Mucosa of gallbladder (tissue), 1 donor: ENCODE results near the gene GAK. TPM values are rescaled to one million over a fixed set of nuclear protein-coding genes. Genes with fewer than 3 reads are reported as not detected.

ENCODE experiments used
- DNase-seq: peaks from one replicate; pipeline ENCODE4 v3.0.0-alpha.2; 2020; ENCODE audit warnings: low spot score
- total RNA-seq: library from RNA; stranded (reverse); gene quantifications from one replicate; pipeline ENCODE4 v1.2.1, GENCODE V29; 2021
- donor health status: DM: no; HTN: no; CAD: no.

The GAK gene
- total RNA-seq, 1 donor from 2014 or later = 151 TPM

- DNase-seq = no peak
Measured at GRCh38 chr4:890036-890695, 42.0 kb downstream of the GAK start.

GRCh38 chr4:889516-889915, 42.6 kb downstream of the GAK start:
- no peak for DNase-seq

GRCh38 chr4:888029-888428, 44.1 kb downstream of the GAK start:
- DNase-seq = no peak

DNA sequence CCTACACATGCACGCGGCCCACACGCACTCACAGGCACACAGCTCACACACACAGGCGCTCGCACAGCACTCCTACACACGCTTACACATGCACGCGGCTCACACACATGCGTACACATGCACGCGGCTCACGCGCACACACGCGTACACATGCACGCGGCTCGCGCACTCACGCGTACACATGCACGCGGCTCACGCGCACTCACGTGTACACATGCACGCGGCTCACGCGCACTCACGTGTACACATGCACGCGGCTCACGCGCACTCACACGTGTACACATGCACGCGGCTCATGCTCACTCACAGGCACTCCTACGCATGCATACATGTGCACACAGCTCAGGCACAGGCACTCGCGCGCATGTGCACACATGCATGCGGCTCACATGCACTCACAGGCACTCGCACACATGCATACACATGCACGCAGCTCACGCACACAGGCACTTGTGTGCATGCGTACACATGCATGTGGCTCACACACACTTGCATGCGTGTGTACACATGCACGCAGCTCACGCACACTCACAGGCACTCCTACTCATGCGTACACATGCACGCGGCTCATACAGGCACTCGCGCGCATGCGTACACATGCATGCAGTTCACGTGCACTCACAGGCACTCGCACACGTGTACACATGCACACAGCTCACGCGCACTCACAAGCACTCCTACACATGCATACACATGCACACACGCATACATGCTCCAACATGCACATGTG, 44.9 kb downstream of the GAK start:
- no peak for DNase-seq

DNA sequence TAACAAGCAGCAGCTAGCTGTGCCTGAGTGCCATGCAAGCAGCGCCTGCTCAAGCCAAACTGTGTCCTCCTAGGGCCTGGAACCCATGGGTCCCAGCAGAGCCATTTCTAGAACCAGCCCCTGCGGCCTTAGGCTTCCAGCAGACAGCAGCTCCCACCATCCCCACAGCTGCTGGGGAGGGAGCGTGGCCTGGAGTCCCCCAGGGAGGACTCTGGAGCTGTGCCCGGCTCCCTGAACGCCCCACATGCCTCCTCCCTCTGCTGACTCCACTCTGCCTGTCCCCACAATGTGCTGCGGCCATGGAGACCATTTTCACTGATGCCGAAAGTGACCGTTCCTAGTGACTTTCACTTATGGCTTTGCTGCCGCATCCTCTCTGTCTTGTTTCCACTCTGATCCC, 45.9 kb downstream of the GAK start:
- no peak for DNase-seq

- no peak for DNase-seq
Measured at GRCh38 chr4:885353-885752, 46.8 kb downstream of the GAK start.

DNA sequence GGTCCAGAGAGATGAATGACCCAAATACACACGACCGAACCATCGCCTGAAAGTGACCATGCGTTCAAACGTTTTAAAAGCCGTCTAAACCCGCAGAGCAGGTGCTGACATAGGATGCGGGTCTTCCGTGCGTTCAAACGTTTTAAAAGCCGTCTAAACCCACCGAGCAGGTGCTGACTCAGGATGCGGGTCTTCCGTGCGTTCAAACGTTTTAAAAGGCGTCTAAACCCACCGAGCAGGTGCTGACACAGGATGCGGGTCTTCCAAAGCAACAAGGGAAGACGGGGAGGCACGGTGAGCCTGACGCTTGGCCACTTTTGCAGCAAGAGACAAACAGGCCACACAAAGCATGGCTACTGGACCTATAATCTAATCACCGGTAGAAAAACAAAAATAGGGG, 47.2 kb downstream of the GAK start:
- DNase-seq = no peak

GRCh38 chr4:884259-884658, 47.9 kb downstream of the GAK start:
- DNase-seq = no peak

DNA sequence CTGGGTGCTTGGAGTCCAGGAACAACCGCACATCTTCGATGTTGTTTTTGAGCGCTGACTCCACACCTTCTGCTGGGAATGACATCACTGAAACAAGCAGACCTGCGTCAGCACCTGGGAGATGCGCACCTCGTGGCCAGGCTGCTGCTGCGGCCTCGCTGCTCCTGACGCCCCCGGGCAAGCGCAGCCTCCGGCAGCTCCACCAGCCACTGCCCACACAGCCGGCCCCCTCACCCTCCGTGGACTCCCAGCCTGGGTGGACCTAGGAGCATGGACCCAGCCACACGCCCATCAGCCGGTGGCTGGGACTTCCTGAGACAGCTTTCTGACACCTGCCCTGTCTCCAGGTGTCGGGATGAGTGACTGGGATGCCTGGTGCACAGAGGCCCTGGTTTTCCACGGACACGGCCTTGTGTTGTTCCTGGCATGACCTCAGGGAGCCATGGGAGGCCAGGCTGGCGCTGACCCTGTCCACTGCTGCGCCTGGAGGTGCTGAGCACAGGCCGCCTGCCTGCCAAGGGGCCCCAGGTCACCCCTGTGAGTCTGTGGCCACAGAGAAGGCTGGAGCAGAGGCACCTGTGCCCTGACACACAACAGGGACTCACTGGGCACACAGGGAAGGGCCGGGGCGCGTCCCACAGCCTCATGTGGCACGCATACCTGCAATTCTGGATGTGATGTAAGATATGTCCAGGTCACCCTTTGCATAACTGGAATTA, 48.6 kb downstream of the GAK start:
- DNase-seq = no peak

DNA sequence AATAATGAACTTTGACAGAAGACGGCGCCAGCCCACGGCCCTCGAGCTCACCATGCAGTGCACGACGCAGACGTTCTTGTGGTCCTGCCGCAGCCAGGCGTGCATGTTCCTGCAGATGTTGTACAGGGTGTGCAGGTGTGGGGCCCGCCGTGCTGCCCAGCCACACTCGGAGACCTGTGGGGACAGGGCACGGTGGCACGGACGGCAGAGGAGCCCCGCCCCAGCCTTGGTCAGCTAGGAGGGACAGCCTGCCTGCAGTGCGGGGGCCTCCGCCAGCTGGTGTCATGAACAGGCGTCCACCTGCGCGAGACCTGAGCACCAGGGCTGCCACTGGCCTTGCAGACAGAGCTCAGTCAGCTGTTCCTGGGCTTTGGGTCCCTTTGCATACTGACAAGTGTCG, 49.5 kb downstream of the GAK start:
- no peak for DNase-seq

- no peak for DNase-seq
Measured at GRCh38 chr4:881709-882108, 50.4 kb downstream of the GAK start.

- no peak for DNase-seq
Measured at GRCh38 chr4:880684-881405, 51.3 kb downstream of the GAK start.

DNA sequence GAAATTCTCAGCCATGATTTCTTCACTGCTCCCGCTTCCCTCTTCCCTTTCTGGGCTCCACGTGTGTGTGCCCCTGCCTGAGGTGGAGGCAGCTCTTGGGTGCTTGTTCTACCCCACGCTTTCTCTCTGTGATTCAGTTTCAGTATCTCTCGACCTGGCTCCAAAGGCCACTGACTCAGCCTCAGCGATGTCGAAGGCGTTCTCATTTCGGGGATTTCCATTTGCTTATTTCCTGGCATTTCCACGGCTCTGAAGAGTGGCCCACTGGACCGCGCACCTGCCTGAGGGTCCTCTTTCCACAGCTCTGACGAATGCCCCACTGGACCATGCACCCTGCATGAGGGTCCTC, 52.4 kb downstream of the GAK start:
- no peak for DNase-seq

DNA sequence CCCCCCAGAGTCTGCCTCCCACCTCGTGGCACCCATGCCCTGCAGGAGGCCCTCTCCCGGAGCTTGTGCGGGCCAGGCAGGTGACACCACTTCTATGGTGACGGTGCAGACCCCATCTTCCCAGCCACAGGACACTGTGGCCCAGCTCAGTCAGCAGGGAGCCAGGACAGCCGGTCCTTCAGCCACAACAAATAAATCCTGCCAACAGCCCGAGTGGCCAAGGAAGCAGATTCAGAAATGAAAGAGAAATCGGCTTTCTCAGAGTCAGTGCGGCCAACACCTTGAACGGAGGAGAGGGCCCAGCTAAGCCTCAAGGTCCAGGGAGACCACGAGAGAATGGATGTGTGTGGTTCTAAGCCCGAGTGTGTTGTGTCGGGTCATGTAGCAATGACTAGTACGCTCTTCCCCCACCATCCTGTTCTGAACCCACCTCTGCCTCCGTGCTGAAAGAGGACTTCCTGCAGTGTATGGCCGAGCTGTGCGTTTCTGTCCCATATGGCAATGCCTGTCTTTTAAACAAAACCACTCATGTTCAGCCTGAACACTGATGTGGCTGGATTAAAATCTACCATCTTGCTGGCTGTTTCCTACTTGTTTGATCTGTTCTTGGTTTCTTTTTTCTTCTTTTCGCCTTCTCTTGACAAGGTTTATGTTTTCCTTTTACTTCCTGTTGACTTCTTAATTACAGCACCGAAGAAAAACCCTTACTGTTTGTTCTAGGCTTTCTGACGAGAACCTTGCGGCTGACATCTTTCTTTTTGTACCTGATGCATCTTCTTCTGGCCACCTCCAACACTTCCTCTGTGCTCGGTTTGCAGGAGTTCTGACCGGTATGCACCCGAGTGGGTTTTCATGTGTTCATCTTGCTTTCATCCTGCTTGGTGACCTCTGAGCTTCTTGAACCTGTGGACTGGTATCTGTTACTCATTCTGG, 53.1 kb downstream of the GAK start:
- no peak for DNase-seq

DNA sequence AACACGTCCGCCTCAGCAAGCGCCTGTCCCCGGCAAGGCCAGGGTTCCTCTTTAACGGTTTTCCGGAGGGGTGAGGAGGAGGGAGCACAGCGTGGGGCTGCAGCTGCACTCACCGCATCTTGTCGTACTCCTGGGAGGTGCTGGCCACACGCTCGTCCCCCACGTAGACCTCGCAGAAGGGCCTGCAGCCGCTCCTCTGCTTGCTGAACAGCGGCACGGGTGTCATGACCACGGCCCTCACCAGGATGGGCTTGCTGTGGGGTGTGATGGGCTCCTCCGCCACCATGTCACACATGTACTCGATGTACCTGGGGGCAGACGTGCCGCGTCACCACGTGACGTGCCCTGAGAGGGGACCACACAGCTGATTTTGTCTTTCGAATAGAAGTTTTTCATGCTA, 54.6 kb downstream of the GAK start:
- DNase-seq = no peak

DNA sequence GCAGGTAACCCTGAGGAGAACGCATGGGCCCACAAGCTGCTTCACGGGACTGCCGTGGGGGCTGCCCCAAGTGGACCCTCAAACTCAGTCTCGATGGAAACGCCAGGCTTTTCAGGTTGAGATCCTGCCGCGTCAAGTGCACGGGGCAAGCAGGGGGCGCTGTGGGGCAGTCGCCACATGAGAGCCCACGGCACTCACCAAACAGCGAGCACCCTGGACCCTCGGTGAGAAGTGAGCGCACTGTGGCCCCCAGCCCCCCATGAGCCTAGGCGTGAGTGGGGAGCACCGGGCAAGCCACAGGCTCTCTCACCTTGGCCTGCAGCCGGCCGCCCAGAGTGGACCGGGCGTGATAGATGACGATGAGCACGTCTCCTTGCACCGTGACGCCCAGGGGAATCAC, 55.3 kb downstream of the GAK start:
- DNase-seq = no peak

- no peak for DNase-seq
Measured at GRCh38 chr4:875818-876423, 56.2 kb downstream of the GAK start.

DNA sequence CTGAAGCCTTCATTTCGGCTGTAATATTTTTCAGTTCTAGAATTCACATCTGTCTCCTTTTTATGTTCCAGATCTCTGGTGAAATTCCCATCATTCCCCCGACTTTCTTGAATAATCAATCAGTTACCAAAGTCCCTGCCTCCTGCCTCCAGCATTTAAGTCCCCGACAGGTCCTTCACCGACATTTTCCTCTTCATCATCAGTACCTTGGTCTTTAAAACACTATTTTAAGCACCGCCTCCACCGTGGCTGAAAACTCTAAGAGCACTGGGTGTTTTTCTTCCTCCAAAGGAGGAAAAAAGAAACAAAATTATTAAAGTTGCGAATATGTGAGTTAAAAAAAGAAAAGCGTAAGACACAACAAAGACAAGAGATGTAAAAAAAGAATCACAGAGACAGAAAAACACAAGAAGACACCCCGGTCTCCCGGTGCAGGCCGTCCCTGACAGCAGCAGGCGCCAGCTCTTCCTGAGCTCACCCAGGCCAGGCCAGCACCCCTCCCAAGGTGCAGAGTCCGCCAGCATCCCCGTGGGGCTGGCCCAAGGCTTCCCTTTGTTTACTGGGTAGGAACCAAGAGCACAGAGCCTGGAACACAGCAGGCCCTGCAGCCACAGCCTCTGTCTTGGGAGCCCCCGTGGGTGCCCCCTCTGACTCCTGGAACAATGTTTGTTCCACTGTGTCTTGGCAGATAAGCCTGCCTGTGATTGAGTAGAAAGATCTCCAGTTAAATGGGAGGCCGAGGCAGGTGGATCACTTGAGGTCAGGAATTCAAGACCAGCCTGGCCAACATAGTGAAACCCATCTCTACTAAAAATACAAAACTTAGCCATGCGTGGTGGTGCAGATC, 56.9 kb downstream of the GAK start:
- no peak for DNase-seq

DNA sequence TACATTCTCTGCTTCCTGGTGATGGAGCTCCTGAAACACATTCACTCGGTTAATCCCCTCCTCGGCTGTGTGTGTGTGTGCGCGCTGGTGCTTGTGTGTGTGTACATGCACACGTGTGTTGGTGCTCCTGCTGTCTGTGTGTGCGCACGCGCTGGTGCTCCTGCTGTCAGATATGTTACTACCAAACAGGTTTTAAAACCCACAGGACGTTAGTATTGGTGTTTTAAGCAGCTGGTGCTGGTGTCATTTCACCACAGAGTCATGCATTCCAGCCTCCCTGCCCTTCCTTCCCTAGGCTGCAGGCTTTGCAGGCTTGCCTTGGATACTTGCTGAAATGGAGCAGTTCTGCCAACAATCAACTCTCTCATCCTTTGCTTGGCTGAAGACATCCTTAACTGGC, 58.1 kb downstream of the GAK start:
- DNase-seq = no peak
